Hindlimb muscle (tissue), 1 donor: ENCODE measurements around the gene TBXAS1. TPM values are rescaled to one million over a fixed set of nuclear protein-coding genes. Genes with fewer than 3 reads are reported as not detected.
"Not testable (repeated sequence)": the region's sequence is repeated elsewhere in the genome, so short reads cannot be mapped to it uniquely, and the experiment has no call there.

Experiments used
- DNase-seq: peaks from one replicate; pipeline ENCODE4 v3.0.0-alpha.2; 2013
- polyA plus RNA-seq: library from polyadenylated mRNA; unstranded; fragments of 120-200 nt; gene quantifications from one replicate; pipeline ENCODE4 v1.2.1, GENCODE V29; 2013; ENCODE audit not compliant: insufficient read length

TBXAS1 gene
- polyA plus RNA-seq, 1 donor: 6.4 TPM

DNA sequence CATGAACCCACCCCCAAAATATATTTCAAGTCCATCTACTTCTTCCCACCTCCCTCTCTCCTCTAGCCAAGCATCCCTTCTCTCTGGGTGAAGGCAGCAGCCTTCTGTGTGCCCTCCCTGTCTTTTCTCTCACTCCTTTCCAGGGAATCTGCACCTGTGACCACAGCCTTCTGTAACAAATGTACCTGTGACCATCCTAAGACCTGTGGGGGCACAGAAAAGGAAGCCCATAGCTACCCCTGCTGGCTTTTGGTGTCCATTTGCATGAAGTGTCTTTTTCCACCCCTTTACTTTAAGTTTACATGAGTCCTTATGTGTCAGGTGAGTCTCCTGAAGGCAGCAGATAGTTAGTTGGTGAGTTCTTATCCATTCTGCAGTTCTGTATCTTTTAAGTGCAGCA, 2.0 kb upstream of the TBXAS1 start:
- DNase-seq: no peak

DNA sequence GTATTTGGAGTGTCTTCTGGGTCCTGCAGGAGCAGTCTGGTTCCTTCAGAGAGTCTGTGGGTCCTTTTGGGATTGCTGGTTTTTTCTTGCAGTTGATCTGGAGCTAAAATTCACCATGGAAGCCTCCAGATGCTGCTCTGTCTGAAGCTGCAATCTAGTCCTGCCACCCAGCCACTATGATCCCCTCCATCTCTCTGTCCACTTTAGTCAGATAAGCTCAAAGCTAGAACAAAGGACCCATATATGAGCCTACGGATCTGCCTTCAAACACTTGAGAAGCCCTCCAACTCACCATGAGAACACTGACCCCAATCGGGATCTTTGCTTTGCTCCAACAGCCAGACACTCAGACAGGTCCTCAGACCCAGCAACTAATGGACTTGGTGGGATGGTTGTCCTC, 618 bp upstream of the TBXAS1 start:
- DNase-seq: no peak

DNA sequence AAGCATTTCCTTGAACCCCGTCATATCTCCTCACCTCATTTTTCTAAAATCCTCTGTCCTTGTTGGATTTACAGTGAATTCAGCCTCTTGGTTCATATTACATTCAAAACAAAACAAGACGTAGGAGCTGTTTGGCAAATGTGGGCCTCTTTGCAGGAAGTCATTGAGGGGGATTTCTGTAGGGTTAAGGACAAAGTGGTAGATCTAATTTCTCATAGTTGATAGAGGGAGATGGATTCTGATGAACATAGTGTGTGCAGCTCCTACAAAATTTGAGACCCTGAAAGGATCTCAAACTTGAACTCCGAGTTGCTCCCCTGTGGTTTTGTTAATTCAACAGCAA, 682 bp downstream of the TBXAS1 start:
- DNase-seq: no peak

DNA sequence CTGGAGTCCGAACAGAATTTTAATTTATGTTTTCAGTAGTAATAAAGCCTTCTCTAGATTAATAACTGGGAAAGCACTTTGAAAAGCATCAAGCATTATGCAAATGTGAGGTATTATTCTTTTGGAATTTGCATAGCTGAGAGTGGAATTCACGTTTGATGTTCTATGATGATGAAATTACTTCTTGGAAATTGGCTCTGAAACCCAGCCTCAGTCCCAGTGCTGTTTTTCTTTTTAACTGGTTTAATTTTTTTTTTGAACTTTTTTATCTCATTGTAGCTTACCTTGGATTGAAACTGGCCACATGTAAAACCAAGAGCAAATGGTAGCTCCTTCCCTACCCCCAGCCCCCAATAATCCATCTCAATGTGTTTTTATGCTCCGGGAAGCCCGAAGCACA, 1.2 kb downstream of the TBXAS1 start:
- no peak for DNase-seq

DNA sequence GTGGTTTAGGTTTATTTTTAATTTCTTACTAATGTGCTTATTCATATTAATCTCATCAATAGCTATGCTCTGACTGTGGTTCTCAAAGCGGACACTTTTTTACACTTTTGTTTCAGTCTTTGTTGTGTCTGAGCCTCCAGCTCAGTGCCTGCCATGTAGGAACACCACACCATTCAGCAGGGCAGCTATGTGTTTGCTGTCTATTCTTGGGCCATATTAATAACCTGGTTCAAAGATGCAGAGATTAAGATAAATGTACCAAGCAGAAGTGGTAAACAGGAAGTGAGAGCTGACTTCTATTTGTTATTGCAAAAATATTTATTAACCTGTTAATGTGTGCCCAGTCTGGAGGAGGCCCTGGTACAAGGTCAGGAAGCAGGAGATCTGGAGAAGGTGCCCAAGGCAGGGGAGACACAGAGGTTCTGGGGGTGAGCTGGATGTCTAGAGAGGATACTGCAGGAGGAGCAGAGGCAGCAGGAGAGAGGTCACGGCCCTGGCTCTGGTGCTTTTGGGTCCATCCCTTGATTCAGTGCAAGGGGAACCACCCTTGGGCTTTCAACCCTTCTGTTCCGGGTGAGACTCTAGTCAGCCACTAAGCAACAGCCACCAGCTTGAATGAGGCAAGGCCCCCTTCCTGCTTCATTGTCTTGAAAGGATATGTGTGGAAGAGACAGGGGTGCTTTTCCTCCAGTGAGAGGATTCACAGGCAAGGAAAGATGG, 1.9 kb downstream of the TBXAS1 start:
- no peak for DNase-seq

DNA sequence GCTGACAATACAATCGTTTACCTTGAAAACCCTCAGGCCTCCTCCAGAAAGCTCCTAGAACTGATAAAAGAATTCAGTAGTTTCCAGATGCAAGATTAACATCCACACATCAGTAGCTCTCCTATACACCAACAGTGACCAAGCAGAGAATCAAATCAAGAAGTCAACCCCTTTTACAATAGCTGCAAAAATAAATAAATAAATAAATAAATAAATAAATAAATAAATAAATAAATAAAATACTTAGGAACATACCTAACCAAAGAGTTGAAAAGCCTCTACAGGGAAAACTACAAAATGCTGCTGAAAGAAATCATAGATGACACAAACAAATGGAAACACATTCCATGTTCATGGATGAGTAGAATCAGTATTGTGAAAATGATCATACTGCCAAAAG, 6.8 kb downstream of the TBXAS1 start:
- DNase-seq: not testable (repeated sequence)

DNA sequence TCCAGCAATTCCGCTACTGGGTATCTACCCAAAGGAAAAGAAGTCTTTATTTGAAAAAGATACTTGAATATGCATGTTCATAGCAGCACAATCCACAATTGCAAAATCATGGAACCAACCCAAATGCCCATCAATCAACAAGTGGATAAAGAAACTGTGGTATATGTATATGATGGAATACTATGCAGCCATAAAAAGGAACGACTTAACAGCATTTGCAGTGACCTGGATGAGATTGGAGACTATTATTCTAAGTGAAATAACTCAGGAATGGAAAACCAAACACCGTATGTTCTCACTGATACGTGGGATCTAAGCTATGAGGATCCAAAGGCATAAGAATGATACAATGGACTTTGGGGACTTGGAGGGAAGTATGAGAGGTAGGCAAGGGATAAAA, 8.2 kb downstream of the TBXAS1 start:
- not testable (repeated sequence) for DNase-seq

DNA sequence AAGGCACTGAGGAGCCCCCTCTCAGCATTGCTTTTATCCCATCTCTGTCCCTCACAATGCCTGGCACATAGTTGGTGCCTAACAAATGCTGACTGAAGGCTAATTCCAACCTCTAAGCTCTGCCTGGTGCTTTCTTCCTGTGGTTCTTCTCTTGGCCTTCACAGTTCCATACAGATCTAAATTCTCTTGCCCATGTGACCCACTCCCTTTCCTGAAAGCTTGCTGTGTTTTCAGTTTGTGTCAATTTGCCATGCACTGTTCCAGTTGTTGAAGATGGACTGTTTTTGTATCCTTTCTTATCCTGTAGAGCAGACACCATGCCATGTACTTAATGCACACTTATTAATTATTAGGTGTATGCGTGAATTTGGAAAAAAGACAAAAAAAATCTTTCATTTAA, 9.2 kb downstream of the TBXAS1 start:
- DNase-seq: no peak

DNA sequence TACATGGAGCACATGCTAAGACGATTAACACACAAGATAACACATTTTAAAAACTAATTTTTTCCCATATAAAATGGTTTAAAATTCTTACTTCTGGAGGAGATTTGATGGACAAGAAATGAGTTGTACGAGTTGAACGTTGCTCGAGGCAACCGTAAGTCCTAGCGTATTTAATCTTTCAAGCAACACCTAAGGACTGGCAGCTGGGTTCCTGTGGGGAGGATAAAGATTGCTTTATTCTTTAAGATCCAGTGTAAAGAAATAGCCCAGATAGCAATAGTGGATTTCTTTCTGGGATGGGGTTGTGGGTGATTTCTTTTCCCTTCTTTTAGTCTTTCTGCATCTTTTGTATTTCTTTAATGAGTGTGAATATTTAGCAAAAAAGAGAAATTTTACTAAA, 9.8 kb downstream of the TBXAS1 start:
- DNase-seq: no peak

DNA sequence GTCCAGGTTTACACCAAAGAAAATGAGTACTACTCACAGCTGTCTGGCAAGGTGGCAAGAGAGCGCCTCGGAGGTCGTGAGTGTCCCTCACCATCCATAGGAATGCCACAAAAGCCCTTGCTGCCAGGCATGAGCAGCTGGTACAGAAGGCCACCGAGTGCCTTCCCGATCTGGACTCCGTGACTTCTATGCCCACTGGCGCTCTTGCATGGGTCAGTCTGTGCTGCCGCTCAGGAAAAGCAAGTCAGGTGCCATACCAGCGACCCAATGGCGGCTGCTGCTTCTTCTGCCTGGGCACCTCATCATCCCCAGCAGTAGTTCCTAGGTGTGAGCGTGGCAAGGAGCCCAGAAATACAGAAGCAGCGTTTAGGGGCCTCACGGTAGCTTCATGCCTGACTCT, 11.7 kb downstream of the TBXAS1 start:
- no peak for DNase-seq

DNA sequence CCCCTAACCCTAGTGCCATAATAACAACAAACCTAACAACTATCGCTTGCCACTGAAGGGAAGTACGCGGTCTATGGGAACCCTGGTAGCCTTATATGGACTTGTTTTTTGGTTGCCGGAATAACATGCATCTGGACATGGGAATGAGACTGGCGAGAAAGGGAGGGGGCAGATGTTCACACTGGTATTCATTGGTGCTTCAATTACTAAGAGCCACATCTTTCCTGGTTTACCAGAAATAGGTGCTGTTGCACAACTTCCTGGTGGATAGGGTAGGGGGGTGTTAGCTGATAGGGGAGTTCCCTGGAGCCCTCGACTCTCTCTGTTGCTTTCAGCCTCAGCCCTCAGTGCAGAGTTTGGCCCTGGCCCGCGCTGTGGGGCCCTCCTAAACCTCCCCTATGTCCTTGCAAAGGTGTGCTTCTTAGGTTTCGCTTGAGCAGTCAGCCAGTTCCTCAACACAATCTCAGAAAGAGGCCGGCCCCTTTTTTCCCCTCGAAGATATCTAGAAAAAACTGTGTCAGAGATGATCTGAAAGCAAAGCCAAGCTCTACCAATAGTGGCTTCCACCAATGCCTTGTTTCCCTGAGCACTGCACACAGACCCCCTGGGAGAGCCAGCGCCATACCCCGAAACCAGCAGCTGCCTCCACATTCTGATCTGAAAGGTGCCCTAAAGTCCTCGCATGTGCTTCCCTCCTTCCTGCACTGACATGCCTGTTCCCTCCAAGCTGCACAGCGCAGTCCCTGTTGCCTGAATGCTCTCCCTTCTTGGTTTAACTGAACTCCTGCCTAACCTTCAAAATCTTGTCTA, 13.5 kb downstream of the TBXAS1 start:
- DNase-seq: no peak

DNA sequence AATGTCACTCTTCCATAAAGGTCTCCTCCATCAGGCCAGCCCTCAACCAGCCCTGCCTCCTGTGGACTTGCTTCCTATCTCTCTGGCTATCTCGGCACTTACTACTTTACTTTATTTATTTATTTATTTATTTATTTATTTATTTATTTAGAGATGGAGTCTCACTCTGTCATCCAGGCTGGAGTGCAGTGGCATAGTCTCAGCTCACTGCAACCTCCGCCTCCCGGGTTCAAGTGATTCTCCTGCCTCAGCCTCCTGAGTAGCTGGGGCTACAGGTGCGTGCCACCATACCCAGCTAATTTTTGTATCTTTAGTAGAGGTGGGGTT, 14.1 kb downstream of the TBXAS1 start:
- not testable (repeated sequence) for DNase-seq

DNA sequence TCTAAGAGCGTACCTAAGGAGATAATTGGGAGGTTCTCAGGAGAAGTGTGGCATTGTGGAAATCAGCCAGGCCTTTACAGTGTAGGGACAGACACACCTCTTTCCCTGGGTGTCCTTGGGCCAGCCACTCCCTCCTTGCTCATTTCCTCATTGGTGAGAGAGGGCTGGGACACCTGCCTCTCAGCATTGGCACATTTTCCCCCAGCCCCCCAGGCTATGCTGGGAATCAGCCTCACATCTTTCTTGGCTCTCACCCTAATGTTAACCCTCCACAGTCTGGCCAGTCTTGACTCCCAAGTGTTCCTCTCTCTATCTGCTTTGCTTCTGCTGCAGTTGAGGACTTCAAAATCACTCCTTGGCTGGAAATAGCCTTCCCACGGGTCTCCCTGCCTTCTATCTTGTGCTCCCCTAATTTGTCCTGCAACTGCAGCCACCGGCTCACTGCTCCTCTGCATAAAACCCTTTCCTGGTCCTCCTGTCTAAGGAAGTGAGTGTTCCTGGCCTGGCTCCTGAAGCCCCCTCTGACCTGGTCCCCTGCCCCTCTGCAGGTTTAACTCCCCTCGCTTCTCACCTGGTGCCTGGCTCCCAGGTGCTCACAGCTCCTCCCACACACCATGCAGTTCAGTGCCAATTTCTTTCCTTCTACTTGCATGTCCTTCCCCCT, 15.8 kb downstream of the TBXAS1 start:
- DNase-seq: no peak

DNA sequence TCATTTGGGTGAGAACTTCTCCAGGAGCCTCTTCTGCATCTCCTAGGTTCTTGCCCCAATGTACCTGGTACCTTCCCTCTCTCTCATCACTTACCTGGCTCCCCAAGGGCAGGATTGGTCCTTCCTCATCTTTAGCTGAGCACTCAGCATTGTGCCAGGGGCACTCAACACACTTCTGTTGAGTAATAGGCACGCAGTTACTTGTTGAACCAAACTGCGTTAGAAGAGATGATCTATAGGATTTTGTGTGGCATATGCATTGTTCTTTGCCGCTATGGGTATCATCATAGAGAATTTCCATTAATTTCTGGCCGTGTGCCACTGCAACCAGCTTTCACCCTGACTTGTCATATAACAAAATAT, 16.4 kb downstream of the TBXAS1 start:
- DNase-seq: no peak

DNA sequence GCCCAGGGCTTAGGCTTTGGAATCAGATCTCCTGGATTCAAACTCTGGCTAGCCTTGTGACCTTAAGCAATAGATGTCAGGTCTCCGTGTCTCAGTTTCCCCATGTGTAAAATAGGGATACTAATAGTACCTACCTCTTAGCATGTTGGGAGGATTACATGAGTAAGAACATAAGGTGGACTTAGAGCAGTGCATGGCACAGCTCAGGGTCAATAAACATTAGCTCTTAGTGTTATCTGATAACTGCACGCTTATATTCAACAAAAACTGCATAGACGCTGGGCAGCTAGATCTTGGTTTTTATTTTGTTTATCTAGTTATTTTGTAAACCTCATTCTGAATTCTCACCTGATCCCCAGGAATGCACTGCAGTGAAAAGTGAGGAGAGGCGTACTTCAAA, 17.2 kb downstream of the TBXAS1 start:
- no peak for DNase-seq

DNA sequence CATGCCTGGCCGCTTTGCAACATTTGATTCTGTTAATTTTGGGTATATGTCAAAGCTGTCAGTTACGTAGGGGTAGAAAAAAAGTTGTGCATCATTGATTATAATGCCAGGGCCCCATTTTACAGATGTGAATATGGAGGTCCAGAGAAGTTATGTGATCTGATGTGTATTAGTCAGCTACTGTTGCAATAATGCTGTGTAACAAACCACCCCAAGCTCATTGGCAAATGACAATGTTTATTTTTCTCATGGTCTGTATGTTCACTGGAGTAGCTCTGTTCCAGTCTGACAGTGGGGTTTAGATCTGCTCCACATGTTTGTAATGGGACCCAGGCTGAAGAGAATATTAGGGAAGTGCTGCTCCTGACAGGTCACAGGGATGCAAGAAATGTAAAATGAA, 19.2 kb downstream of the TBXAS1 start:
- DNase-seq: no peak

DNA sequence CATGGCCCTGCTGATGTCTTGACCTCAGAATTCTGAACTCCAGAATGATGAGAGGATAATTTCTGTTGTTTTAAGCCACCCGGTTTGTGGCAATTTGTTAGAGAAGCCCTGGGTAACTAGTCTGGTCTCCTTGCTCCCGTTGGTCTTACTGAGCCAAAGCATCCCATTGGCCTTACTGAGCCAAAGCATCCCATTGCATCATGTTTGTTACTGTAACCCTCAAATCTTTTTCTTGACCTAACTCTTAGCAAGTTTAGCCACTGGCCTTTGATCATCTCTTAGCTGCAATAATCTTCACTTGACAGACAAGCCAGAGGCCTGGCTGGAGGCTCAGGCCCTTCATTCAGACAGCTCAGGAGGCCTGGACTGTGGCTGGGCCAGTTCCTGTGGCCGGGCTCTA, 21.8 kb downstream of the TBXAS1 start:
- no peak for DNase-seq

DNA sequence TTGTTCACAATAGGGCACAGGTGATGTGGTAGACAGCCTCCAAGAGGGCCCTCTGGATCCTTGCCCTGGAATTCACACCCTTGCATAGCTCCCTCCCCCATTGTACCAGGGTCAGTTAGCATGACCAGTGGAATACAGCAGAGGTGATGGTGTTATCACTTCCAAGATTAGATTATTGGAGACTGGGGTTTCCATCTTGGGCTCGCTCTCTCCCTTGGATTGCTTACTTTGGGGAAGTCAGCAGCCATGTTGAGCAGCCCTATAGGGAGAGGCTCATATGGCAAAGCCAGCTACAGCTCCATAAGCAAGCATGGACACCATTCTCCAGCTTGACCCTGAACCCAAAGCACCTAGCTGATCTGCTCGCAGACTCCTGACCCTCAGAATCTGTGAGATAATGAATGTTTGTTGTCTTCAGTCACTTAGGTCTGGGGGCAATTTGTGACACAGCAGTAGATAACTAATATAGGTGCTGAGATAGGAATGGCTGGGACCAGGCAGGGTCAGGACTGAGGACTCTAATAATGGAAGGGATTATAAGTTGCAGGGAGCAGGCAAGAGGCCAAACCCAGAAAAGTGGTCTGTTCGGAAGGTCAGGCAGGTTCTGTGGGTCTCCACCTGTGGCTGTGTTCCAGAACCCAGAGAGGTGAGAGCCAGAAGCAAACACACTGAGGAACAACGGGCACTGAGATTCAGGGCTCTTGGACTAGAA, 22.9 kb downstream of the TBXAS1 start:
- no peak for DNase-seq

DNA sequence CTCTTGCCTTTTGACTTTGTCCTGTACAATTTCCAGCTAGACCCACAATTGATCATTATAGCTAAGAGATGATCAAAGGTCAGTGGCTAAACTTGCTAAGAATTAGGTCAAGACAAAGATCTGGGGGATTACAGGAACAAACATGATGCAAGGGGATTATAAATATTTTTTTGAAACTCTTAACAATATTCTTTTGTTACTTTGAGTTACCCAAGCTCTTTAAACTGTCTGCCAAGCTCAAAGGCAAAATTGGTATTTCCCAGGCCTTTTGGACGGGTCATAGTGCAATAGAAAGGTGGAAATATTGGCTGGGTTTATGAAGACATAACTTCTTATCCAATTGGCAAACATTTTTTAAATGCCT, 23.4 kb downstream of the TBXAS1 start:
- DNase-seq: no peak

DNA sequence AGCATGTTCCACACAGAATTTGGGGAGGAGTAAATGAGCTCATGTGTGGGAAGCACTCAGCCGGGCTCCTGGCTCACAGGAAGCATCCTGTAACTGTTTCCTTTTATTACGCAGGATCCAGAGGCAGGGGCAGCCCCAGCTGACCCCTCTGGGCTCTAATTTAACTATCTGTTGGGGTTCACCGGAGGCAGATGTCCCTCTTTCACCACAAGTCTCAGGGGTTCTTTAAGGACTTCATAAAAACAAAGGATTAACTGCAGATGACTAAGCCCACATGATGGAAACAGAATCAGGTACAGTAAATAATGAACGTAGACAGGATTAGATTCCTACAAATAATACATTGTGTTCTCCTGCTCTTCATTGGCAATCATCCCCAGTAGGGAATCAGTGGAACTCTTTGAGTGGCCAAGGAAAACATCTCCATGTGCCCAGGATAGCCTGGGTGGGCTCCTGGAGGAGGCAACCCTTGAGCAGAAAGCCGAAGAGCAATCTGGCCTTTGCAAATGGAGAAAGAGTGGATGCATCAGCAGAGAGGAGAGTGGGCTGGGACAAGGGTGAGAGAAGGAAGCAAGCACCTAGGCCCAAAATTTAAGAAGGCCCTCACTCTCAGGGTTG, 24.6 kb downstream of the TBXAS1 start:
- no peak for DNase-seq

DNA sequence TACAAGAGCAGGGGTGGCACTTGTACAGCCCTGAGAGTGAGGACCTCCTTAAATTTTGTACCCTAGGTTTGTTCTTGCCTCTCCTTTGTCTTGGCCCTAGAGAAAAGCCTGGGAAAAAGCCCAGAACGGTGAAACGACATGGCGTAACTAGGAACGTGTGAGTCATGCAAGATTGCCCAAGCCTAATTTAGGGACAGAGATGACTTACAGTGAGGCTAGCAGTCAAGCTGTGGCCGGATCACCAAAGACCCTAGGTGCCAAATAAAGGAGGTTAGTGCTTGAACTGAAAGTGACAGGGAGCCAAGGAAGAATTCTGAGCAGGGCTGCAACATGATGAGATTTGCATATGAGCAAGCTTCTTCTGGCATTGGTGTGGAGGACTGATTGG, 25.1 kb downstream of the TBXAS1 start:
- no peak for DNase-seq

DNA sequence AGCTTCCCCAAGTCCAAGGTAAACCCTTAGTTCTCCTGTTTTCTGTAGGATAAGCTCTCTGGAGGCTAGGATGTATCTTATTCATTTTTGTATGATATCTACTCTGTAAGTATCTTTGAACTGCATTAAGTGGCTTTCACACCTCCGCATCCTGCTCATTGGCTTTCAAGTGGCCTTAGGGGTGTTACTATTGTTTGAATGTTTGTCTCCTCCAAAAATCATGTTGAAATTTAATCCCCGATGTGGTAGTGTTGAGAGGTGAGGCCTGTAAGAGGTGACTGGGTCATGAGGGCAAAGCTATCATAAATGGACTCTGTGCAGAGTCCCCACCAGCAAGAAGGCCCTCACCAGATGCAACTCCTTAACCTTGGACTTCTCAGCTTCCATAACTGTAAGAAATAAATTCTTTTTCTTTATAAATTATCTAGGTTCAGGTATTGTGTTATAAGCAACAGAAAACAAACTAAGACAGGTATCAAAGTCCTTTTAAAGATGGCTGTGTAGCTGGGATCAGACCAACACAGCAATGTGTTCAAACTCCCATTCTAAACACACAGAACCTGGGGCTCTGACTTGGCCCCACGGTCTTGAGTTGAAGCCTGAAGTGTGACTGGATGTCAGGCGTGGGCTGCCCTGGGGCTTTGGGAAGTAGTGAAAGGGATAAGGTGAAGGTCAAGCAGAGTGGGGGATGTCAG, 25.9 kb downstream of the TBXAS1 start:
- no peak for DNase-seq
